HG02852 (cell line): Measurements from ENCODE around the gene THRSP.
"Not testable (repeated sequence)": the region's sequence is repeated elsewhere in the genome, so short reads cannot be mapped to it uniquely, and the experiment has no call there.

ENCODE experiments used
- ATAC-seq: cut with Tn5 transposase; IDR thresholded peaks from one replicate; pipeline ENCODE4 v1.9.1; 2021; ENCODE audit warnings: mild to moderate bottlenecking, moderate library complexity; ENCODE audit not compliant: unreplicated experiment

Gene THRSP, protein sequence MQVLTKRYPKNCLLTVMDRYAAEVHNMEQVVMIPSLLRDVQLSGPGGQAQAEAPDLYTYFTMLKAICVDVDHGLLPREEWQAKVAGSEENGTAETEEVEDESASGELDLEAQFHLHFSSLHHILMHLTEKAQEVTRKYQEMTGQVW

DNA sequence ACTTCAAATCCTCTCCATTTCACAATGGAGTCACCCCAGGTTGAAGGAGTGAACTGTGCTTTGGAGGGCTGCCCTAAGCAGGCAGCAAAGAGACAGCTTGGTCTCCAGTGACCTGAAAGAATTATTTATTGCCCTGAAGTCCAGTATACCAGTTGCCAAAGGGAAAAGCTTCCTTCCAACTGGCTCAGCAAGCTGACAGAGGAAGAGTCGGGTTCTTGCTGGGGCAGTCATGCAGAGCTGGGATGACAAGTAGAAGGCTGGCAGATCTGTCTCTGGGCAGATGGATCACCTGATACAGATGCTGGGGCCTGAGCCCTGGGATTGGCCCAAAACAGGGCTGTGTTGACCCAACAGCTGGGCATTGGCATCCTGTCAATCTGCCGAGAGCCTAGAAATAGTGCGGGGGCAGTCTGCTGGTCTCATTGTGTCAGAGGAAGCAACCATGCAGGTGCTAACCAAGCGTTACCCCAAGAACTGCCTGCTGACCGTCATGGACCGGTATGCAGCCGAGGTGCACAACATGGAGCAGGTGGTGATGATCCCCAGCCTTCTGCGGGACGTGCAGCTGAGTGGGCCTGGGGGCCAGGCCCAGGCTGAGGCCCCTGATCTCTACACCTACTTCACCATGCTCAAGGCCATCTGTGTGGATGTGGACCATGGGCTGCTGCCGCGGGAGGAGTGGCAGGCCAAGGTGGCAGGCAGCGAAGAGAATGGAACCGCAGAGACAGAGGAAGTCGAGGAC, at the start of gene THRSP:
Gene THRSP, plus strand, starts transcription at position 422 of the 742 bp plus-strand sequence. Its CDS starts 21 bp downstream, at position 443.
- no peak for ATAC-seq

DNA sequence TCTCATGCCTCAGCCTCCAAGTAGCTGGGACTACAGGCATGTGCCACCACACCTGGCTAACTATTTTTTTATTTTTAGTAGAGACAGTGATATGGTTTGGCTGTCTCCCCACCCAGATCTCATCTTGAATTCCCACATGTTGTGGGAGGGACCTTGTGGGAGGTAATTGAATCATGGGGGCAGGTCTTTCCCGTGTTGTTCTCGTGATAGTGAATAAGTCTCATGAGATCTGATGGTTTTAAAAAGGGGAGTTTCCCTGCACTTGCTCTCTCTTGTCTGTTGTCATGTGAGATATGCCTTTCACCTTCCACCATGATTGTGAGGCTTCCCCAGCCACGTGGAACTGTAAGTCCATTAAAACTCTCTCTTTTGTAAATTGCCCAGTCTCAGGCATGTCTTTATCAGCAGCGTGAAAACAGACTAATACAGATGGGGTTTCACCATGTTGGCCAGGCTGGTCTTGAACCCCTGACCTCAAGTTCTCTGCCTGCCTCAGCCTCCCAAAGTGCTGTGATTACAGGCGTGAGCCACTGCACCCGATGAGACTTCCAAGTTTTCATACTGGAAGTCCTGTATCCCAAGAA, 48.6 kb upstream of the THRSP start:
- not testable (repeated sequence) for ATAC-seq

DNA sequence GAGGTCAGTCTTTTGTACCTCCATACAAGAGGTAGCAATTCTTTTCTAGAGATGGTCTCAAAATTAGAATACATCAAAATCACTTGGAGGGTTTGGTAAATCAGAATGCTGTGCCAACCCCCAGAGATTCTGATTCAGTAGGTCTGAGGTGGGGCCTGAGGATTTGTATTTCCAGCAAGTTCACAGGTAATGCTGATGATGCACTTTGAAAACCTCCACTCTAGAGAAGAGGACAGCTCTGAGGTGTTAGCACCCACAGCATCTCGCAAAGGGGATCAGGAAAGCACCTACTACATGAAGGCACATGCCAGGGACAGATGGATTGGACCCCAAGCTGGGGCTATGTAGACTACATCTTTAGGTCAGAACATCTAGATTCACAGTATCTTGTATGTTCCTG, 47.8 kb upstream of the THRSP start:
- no peak for ATAC-seq

DNA sequence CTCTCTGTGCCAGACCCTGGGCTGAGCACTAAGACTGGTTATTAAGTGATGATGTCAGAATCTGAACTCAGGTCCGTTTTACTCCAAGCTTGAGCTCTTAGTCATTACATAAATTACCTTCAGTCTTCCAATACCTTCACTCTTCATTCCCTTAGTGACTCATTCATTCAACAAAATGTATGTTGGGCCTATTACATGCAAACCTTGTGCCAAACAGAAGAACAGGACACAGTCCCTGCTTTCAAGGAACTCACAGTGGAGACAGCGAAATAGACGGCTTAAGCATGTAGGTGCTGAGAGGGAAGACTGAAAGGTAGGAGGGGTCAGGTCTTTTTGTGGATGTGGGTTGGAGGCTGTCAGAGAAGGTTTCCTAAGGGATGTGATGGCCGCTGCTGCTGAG, 43.9 kb upstream of the THRSP start:
- no peak for ATAC-seq

DNA sequence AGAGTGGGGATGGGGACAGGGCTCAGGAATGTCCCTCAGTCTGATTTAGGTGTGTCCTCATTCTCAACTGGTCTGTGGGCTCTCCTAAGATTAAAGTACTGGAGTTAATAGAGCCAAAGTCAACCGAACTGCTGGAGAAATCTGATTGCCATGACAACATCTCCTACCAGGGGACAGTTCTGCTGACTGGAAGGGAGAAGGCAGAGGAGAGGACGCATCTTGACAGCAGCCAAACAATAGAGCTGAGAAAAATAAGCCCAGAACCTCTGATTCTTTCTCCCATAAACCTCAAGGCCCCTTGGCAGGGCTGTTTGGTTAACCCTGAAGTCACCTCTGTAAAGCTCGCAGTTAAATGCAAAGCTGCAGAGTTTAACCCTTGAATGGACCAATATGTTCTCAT, 43.4 kb upstream of the THRSP start:
- ATAC-seq: no peak

DNA sequence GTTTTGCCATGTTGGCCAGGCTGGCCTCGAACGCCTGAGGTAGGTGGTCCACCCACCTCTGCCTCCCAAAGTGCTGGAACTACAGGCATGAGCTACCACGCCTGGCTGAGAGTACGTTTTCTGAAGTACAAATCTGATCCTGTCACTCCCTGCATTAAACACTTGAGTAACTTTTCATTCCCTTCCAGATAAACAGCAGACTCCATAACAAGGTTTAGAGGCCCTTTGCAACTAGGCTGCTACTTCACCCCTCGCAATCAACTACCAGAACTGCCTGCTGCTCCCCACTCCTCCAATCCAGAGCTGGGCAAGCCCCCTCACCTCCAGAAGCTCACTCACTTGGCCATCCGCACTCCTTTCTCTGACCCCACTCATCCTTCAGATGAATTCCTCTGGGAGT, 42.0 kb upstream of the THRSP start:
- ATAC-seq: no peak

DNA sequence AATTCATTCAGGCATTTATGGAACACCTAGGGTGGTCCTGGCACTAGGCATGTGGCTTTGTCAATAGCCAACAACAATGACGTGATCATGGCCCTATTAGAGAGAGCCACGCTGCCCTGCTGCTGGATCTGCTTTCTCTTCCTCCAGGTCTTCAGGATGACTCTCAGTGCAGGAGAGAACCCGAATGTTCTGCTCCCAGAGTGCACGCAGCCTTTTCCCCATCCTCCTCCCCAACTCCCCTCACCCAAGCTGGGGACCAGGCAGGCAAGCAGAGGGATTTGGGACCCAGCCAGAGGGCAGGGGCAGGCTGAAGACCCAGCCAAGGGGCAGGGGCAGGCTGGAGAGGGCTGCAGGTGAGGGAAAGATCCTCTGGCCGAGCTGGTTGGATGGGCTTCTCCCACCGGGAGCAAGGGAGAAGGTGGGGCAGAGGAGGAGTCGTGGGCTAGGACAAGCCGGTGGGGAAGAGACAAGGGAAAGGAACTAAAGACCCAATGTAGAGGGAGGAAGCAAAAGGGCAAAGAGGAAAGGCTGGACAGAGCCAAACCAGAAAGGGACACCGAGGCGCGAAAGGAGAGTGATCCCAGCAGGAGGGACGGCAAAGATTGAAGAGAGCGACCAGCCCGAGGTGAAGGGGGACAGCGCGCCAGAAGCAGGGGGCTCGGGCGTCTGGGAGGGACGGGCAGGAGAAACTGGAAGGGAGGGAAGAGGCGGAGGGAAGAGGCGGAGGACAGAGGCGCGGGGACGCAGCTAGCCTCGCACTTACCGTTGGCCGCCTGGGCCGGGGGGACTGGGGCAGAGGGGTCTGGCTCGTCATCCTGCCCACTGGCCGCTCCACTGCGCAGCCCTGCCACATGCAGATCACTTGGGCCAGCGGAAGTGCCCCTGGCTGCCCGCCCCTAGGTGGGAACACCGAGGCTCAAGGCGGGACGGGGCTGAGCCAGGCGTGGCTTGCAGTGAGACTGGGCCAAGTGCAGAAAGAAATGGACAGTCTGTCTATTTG, 41.0 kb upstream of the THRSP start, which contains the start of gene KCTD14:
Gene KCTD14, minus strand, starts transcription at position 880 of the 1,000 bp plus-strand sequence. Its CDS starts 27 bp downstream, at position 853.
- ATAC-seq: no peak

DNA sequence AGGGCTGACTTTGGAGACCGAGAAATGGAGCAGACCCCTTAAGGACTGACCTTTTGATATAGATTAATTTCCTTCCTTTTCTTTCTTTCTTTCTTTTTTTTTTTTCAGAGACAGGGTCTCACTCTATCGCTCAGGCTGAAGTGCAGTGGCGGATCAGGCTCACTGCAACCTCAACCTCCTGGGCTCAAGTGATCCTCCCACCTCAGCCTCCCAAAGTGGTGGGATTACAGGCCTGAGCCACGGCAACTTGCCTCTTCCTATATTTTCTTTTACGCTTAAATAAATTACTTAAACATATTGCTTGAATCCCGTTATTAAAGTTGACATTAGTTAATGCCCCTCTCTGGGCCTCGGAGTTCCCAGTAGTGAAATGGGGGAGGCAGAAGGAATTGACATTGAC, 40.2 kb upstream of the THRSP start:
- ATAC-seq: no peak

DNA sequence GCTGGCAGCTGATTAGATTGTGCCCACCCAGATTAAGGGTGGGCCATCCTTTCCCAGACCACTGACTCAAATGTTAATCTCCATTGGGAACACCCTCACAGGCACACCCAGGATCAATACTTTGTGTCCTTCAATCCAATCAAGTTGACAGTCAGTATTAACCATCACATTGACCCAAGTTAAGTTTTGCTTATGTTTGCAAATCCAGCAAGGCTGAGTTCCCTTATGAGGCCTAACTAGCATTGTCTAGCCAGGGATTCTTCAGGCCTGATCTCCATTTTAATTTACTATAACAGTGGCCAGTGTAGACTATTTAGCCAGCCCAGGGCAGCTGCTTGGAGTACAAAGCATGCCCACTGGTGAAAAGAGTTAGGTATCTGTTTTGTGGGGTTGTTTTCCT, 38.3 kb upstream of the THRSP start:
- ATAC-seq: no peak

DNA sequence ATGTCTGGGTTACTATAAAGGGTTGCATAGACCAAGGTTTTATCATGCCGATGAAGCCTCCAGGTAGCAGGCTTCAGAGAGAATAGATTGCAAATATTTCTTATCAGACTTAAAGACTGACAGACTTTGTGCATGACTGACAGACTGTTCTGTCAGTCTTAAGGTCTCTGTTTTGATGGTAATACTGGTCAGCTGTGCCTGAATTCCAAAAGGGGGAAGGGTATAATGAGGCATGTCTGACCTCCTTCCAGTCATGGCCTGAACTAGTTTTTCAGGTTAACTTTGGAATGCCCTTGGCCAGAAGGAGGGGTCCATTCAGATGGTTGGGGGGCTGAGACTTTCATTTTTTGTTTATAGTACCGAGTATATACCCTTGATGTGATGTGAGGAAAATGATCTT, 35.9 kb upstream of the THRSP start:
- ATAC-seq: no peak

DNA sequence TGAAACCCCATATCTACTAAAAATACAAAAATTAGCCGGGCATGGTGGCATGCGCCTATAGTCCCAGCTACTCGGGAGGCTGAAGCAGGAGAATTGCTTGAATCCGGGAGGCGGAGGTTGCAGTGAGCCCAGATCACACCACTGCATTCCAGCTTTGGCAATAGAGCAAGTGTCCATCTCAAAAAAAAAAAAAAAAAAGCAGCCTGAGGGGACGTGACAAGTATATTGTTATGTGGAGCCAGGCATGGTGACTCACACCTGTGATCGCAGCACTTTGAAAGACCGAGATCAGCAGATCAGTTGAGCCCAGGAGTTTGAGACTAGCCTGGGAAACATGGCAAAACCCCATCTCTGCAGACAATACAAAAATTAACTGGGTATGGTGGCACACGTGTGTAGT, 35.2 kb upstream of the THRSP start:
- not testable (repeated sequence) for ATAC-seq

DNA sequence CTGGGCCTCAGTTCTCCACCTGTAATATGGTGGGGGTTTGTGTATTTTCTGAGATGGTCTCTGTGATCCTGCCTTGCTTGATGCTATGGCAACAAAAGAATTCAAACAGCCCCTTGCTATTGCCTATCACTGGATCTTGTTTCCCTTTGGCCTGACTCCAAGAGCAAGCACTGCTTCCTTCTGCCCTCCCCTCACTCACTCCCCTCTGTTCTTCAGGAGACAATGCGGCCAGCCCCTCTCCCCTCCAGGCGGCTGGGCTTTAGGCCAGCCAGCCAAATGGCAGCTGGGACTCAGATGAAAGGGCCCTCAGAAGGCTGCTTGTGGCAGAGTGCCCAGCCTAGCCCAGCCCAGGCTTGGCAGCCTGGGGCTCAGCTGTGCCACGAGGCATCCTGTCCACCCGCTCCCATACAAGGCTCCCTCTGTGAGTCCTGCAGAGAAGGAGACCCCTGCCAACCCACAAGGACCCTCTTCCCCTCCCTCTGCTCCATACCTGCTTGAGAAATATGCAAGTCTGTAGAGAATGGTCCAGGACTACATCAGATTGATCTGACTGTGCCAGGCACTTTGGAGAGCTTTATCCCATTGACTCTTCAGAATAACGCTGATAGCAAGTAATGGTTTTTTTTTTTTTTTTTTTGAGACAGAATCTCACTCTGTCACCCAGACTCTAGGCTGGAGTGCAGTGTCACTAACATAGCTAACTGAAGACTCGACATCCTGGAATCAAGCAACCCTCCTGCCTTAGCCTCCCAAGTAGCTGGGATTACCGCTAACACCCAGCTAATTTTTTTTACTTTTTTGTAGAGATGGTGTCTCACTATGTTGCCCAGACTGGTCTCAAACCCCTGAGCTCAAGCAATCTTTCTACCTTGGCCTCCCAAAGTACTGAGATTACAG, 33.0 kb upstream of the THRSP start:
- ATAC-seq: no peak

DNA sequence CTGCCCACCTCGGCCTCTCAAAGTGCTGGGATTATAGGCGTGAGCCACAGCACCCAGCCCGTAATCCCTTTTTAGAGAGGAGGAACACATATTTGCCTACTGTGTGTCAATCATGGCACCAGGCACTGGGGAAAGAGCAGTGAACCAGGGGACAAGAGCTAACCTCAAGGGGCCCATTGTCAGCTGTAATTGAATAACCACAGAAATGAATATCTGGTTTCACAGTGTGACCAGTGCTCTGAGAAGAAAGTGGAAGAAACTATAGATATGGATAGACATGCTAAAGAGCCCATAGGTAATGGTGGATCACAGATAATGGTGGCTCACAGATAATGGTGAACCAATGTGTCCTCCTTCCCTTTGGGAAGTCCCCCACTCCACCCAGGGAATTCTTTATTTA, 32.0 kb upstream of the THRSP start:
- ATAC-seq: peak; percentile 57

DNA sequence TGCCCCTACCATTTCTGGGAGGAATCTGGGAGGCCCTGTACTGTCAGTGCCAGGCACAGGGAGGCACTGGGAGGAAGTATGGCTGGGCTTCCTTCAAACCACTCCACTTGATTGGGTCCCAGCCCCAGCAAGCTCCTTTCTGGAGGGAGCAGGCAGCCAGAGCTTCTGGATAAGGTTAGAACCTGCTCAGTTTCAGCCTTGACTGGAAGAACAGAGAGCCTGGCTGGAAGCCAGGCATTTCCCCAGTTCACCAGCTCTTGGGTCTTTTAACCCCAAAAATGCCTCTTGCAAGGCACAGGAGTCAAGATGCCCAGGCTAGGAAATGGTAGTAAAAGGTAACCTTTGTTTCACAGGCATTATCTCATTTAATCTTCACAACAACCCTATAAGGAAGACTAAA, 31.6 kb upstream of the THRSP start:
- ATAC-seq: no peak

DNA sequence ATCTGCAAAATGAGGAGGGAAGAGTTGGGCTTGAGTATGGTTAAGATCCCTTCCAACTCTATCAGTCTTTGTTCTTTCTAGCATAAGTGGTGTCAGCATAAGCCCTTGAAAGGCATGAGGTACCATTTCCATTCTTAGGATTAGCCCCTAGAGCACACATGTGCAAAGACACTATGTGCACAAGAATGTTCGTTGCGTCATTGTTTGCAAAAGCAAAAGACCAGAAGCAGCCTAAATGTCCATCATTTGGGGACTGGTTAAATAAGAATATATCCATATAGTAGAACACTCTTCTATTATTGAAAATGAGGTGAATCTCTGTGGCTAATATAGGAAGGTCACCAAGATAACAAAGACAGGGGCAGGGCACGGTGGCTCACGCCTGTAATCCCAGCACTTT, 30.6 kb upstream of the THRSP start:
- no peak for ATAC-seq

DNA sequence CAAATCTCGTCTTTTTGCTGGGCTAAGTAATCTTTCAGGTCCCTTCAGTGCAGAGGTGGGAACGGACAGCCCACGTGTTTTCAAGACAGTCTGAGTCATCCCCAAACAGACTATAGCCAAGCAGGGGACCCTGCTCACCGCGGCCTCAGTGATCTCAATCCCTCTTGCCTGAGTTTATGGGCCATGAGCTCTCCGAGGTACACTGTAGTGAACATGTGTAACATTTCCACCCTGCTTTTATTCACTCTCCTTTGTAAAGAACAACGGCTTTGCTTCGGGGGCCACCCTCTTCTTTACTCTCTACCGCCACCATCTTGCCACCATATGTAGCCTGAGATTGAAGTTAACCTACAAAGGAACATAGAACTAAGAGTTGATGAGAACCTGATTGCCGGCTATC, 29.0 kb upstream of the THRSP start:
- no peak for ATAC-seq

DNA sequence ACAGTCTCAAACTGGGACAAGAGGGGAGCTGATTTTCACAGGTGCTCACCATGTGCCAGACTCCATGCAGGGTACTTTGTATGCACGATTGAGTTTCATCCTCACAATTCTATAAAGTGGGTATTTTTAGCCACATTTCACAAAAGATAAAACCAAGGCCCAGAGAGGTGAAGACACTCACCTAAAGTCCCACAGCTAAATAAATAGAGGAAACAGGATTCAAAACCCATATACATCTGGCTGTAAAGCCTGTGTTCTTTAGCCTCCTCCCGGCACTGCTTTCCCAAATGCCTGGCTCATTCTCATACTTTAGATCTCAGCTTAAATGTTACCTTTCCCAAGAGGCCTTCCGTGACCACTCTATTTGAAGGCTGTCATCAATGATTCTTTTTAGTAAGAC, 27.3 kb upstream of the THRSP start:
- ATAC-seq: no peak

DNA sequence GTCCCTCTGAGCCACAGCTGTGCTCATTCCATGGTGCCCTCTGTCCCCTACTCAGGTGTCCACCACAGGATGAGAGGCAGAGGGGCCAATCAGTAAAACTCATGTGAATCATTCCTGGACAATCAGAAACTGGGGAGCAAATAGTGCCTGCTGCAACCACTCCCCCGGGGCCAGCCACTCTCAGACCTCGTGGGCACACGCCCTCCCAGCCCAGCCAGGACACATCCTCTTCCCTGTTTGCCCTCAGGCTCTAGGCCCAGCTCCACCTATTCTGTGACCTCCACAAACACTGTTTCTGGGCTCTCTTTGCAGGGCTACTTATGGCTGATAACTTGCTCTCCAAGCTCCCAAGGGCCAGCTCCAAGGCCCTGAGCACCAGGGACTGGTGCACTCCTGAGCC, 26.6 kb upstream of the THRSP start:
- ATAC-seq: no peak

DNA sequence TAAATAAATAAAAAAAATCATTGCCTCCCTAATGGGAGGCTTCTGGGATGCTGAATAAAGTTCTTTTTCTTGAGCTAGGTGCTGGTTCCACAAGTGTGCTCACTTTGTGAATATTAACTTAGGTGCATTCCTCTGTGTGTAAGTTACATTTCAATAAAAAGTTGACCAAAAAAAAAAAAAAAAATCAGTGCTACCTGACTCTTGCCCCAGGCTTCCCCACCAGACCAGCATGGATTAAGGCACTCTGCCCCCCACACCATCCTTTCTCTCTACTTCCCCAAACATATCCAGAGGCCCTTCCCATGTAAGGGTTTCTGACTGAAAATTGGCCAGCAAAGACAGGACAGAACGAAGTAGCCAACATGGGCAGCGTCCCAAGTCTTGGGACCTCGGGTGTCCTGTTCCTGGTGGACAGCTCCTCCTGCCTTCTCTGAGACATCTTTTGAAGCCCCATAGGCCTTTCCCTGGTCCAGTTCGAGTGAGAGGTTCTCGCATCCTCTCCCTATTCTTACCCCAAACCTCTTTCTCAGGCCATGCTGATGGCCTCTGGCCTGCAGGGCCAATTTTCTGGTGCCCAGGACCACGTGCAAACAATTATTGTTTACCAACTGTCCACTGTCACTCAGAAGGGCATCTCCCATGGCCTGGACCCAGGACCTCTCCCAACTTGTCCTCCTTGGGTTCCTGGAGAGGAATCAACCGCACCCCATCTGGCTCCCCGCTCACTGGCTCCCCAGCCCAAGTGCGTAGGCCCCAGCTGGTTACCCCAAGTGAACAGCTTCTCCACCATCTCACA, 25.6 kb upstream of the THRSP start:
- ATAC-seq: no peak
